Measurements from ENCODE around the gene C2CD2.

C2CD2 gene

GRCh38 chr21:41941941-41942340 is 11.9 kb downstream of the C2CD2 start:
- no peak for DNase-seq (ENCODE audit: low read depth)
- H3K4me3 ChIP-seq (ENCODE audit: low read length) = no peak overlapping the region
- TF ChIP-seq CTCF (conservative IDR thresholded peaks at IDR 0.05; ENCODE audit: low read length) = no peak

GRCh38 chr21:41940431-41940830 is 13.4 kb downstream of the C2CD2 start:
- TF ChIP-seq CTCF (conservative IDR thresholded peaks at IDR 0.05; ENCODE audit: low read length) = no peak
- H3K4me3 ChIP-seq (ENCODE audit: low read length) = no peak overlapping the region
- no peak for DNase-seq (ENCODE audit: low read depth)

DNA sequence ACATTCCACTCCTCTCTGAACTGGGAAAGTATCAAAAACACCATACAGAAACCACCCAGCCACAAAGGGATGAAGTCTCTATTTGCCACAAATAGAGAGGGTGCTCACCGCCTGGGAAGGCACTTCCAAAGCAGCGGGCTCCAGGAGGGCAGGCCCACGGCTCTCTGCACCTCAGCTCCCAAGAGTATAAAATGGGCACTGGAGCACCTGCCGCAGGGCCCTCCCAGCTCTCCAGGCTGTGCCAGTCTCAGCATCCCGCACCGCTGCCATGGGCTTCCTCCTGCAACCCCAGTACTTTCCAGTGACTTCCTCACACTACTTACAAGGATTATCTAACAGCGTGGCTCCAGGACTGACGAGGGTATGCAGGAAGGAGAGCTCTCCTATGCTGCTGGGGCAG is 14.4 kb downstream of the C2CD2 start:
- H3K4me3 ChIP-seq (ENCODE audit: low read length) = no peak overlapping the region
- no peak for TF ChIP-seq CTCF (conservative IDR thresholded peaks at IDR 0.05; ENCODE audit: low read length)
- no peak for DNase-seq (ENCODE audit: low read depth)

DNA sequence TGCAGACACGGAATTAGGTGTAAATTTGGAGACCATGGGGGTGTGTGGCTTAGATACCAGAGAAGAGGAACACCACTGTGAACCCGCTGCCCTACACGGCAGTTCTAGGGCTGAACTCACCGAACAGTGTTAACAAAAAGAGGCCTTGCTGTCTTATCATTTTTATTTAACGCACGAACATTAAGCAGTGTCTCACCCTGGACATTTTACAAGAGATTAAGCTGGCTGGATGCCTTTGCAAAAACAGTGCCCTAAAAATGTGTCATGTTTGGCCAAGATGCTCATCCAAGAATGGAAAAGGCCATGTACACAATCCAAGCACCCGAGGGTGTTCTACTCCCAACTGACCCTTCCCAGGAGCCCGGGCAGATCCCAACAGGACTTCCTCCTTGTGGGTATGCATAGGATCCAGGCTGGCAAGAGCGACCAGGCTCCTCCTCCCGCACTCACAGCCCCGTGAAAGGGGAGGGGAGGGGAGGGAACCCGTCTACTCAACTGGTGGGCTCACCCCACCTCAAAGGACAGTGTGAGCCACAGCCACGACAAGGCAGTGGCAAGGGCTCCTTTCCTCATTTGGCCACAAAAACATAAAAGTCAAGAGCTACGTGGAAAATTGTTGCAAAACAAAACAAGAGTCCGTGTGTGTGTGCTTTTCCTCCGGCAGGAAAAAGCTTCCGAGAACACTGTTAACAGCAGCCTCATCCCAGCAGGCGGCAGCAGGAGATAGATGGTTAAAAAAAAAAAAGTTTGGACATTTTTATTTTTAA is 20.3 kb downstream of the C2CD2 start:
- TF ChIP-seq CTCF (conservative IDR thresholded peaks at IDR 0.05; ENCODE audit: low read length) = peak; percentile 69

GRCh38 chr21:41932576-41933312 is 21.1 kb downstream of the C2CD2 start:
- peak; percentile 54 for DNase-seq (ENCODE audit: low read depth)
- no peak for TF ChIP-seq CTCF (conservative IDR thresholded peaks at IDR 0.05; ENCODE audit: low read length)
- no peak overlapping the region for H3K4me3 ChIP-seq (ENCODE audit: low read length)

More for the DNA sequence above, 20.3 kb downstream of the C2CD2 start:
- DNase-seq (ENCODE audit: low read depth) = peak; percentile 68
- peak overlapping the region; percentile 57 for H3K4me3 ChIP-seq (ENCODE audit: low read length)

- H3K4me3 ChIP-seq (ENCODE audit: low read length) = no peak overlapping the region
- DNase-seq (ENCODE audit: low read depth) = peak; percentile 76
- TF ChIP-seq CTCF (conservative IDR thresholded peaks at IDR 0.05; ENCODE audit: low read length) = peak; percentile 22; the same call in 1 of the 2 replicates
Measured at GRCh38 chr21:41932191-41932575, 21.6 kb downstream of the C2CD2 start.

DNA sequence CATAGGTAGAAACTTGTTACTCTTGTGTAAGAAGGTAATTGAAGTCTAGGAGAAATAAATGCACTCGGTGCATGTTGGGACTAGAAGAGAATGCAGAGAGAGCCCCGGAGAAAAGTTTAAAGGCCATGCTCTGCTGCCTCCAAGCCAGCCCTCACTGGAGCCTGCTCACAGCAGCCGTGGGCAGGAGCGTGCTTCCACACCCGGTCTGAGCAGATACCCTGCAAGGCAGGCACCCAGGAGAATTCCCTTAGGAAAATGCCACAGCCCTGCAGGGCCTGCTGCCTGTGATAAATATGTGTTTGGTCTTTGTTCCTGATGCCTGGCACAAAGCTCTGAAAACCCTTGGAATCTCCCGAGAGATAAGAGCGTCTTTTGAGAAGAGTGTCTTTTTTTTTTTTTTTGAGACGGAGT is 22.8 kb downstream of the C2CD2 start:
- no peak for TF ChIP-seq CTCF (conservative IDR thresholded peaks at IDR 0.05; ENCODE audit: low read length)
- DNase-seq (ENCODE audit: low read depth) = no peak
- H3K4me3 ChIP-seq (ENCODE audit: low read length) = no peak overlapping the region

Data from AG10803 (cell line).